HG03558 (cell line): ENCODE data around the gene FCGR3B.
"Not testable (repeated sequence)": the region's sequence is repeated elsewhere in the genome, so short reads cannot be mapped to it uniquely, and the experiment has no call there.

Source experiments
- ATAC-seq: cut with Tn5 transposase; IDR thresholded peaks from one replicate; pipeline ENCODE4 v1.9.1; 2021; ENCODE audit warnings: moderate number of reproducible peaks; ENCODE audit not compliant: unreplicated experiment; ENCODE audit errors: extremely low read depth

The FCGR3B gene

DNA sequence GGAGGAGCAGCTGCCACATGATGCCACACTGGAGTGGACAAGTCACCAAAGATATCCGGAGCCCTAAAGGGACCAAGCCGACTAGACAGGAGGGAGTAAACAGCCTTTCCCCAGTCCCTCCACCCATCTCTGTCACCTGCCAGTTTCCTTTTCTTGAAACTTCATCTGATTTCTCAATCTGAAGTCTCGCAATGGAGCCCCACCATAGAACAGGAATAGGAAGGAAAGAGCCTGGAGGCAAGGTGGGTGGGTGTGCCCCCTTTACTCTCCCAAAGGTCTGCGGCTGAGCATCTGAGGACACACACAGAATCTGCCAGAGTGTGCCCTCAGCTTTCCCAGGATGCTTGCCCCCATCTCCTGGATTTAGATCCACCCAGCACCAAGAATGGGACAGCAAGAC is at the start of gene FCGR3B:
TSS of gene FCGR3B (minus strand) at position 101 of the 400 bp plus-strand sequence. CDS start at position 19, 82 bp downstream.
- ATAC-seq, result no peak

DNA sequence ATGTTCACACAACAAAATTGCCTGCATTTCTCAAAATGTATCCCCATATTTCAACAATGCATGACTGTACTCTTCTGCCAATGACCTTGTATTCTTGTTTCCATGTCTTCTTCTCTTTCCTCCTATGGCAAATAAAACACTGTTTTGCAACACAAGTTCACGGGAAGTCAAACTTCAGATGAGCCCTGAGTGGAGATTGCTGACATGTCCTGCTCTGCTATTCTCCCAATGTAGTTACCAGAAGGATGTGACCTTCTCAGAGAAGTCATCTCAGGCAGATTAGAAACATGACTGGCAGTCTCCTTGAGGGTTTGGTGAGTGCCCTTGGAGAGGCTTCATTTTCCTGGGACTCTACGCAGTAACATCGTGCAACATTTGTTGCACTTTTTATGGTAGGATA is 47.5 kb upstream of the FCGR3B start:
- ATAC-seq, result no peak

DNA sequence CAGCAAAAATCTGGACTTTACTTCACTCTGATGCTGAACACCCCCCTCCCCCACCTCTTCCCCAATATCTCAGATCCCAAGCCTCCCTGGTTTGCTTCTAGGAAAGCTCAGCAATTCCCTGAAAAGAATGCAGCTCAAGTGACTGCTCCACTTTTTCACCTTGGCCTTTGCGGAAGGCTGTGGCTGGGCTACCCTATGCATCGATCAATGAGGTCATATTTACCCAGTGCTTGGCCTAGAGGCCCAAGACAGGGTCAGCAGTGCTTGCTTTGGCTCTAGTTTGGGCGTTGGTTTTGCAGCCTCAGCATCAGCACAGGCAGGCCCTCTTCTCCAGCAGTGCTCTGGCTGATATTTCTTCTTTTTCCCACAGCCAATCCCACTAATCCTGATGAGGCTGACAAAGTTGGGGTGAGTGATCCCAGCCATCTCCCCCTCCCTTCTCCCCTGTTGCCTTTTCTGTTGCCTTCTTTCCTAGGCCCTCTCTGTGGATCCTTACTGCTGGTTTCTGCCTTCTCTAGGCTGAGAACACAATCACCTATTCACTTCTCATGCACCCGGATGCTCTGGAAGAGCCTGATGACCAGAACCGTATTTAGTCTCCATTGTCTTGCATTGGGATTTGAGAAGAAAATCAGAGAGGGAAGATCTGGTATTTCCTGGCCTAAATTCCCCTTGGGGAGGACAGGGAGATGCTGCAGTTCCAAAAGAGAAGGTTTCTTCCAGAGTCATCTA is 46.1 kb upstream of the FCGR3B start:
- no peak for ATAC-seq

DNA sequence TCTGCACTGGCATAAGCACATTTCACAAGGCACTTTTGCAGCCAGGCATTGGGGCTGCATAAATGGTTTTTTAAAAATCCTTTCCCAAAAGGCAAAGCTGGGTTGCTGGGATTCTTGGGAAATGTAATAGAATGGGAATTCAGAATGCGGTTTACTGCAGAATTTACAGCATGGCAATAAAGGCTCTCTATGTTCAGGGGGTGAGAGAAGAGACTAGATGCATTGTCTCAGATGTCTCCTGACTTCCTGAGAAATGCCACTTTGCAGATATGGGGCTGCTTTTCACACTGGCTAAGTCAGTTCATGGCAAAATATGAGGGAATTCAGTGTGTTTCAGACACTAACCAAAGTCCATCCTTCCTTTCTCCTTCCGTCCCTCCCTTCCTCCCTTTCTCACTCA is 45.5 kb upstream of the FCGR3B start:
- no peak for ATAC-seq

DNA sequence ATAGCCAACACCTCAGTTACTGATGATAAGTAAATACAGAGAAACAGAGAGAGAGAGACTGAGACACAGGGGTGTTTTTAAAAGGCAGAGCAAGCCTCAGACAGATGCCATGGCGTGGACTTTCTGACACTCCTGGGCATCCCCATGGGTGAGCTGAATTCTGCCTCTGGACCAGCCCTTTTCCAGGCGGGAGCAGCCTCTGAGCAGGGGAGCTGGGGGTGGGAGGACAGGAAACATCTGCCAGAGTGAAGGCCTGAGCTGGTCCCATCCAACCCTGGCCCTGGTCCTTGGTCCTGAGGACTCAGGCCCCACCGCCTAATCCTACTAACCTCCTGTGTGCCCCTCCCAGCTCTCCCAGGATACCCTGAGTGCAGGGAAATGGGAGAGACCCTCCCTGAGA is 43.9 kb upstream of the FCGR3B start:
- ATAC-seq, result not testable (repeated sequence)

DNA sequence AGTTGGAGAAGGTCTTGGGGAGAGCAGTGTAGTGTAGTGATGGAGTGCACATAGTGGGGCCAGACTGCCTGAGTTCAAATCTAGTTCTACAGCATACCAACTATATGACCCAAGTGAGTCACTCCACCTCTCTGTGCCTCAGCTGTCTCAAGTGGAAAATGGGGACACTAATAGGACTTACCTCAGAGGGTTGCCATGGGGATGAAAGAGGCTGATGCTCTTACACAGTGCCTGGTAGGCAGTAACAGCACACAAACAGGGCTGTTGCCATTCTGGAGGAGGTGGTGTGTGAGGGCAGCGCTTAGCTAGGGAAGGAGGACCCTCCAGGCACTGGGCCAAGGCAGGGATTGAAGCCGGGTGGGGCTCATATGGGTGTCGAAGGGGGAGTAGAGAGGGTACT is 43.5 kb upstream of the FCGR3B start:
- not testable (repeated sequence) for ATAC-seq

DNA sequence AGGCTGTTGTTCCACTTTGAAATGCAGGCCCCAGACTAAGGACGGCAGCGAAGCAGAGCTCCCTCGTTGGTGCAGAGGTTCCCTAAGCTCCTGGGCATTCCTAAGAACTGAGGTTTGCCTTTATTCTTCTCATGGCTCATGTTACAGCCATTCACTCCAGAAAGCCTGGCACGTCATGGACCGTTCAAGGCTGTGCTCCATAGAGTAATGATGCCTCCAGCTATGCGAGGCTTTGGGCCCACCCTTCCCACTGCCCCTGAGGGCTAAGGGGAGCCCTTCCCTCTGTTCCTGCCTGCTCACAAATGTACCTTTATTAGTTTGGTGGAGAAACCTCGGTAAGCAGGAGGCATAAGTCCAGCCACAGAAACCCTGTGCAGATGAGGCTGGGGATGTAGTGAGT is 42.5 kb upstream of the FCGR3B start:
- ATAC-seq, result not testable (repeated sequence)

DNA sequence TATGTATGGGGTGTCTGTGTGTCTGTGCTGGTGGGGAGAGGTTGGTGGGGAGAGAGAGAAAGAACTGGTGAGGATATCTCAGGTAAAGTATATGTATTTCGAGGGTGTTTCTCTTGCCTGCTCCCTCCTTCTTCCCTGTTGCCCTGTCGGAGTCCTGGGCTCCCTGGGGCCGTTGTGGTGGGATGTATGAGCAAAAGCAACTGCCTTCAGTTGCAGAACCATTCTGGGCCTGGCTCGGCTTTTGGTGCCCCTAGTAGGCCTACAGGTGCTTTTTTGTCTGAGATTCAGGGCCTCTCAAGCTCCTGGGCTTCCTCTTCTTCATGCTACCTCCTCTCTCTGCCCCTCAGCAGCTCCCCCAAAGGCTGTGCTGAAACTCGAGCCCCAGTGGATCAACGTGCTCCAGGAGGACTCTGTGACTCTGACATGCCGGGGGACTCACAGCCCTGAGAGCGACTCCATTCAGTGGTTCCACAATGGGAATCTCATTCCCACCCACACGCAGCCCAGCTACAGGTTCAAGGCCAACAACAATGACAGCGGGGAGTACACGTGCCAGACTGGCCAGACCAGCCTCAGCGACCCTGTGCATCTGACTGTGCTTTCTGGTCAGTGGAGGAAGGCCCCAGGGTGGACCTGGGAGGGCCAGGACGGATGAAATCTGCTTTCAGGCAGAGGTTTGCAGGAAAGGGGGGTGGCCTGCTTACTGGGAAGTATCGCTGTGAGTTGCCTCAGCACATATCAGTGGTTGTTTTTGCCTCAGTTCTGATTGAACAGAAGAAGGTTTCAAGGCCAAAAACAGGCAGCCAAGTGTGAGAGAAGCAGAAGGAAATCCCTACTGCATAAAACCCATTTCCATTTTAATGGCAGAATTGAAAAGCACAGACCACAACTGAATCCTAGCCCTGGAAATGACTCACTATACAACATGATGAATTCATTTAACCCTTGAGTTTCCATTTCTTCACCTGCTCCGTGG is 40.4 kb upstream of the FCGR3B start:
- ATAC-seq, result not testable (repeated sequence)

DNA sequence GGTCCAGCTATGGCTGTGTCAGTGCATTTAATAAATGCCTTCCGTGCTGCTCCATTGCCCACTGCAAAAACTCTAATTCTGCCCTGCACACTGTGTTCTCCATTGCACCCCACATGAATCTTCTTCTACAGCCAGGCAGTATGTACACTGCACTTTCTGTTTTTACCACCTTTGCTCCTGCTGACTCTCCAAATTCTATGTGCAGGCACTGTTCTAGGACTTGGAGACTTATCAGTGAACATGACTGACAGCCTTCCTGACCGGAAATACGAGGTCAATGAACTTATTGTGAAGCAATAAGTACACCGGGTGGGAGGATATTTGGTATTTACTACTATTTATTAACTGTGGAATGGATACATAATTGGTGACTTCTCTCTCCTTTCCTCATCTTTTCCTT is 33.7 kb upstream of the FCGR3B start:
- ATAC-seq, result not testable (repeated sequence)

DNA sequence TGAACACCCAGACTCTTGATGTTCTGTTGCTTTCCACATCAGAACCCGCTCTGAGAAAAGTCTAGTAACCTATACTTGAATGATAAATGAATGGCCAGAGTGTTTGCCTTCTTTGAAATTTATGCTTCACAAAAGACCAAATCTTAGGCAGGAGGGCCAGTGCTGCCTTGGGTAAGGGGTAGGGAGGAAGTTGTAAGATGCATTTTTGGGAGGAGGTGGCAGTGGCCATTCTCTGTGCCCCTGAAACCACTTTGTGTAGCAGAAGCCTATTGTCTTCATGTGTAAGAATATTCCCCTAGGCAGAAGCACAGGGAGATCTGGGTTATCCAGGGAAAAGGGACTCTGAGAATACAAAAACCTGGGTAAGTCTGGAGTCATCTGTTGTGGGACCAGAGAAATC is 32.6 kb upstream of the FCGR3B start:
- not testable (repeated sequence) for ATAC-seq

DNA sequence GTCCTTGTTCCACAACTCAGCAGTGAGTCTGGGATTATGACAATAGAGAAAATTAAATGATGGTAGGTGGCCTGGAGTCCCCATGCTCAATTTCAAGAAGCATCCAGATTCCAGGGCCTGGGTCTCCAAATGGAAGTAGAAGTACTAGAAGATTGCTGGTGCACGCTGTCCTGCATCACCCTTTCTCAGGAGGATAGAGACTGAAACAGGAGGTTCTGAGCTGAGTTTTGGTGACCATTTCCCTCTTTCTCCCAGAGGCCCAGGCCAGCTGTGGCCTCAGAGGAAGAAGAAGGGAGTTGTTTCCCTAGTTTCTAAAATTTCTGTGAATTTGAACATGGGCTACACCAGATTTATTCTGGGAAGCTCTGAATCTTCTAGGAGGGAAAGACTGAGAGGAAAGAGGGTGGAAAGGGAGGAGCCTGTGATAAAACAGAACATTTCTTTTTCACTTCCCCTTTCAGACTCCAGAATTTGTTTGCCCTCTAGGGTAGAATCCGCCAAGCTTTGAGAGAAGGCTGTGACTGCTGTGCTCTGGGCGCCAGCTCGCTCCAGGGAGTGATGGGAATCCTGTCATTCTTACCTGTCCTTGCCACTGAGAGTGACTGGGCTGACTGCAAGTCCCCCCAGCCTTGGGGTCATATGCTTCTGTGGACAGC is 31.8 kb upstream of the FCGR3B start, which contains the start of gene FCGR2B:
TSS of gene FCGR2B (plus strand) at position 460 of the 656 bp plus-strand sequence. CDS start at position 559, 99 bp downstream.
- peak; percentile 54 for ATAC-seq

DNA sequence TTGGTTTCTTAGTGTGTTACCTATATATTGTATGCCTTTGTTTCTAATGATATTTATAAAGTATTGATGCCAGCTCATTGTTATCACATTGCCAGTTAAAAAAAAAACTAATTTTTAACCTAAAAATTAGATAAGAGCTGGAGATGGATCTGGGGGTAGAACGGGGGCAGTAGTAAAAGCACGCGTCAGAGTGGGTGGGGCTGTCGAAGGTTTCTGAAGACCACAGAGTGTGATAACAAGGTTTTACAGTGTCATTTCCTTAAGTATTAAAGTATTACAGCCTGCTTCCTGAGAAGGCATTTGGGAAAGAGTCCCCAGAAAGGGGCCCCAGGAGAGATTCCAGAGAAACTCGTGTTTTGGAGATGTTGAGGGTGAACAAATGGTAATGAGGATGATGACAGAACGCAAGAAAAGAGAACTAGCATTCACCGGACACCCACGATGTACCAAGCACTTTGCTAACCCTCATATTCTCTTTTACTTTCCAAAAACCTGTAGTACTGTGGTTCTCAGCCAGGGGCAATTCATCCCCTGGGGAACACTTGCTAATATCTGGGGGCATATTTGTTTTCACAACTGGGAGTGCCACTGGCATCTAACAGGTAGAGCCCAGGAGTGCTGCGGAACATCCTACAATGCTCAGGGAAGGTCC is 30.8 kb upstream of the FCGR3B start:
- not testable (repeated sequence) for ATAC-seq

DNA sequence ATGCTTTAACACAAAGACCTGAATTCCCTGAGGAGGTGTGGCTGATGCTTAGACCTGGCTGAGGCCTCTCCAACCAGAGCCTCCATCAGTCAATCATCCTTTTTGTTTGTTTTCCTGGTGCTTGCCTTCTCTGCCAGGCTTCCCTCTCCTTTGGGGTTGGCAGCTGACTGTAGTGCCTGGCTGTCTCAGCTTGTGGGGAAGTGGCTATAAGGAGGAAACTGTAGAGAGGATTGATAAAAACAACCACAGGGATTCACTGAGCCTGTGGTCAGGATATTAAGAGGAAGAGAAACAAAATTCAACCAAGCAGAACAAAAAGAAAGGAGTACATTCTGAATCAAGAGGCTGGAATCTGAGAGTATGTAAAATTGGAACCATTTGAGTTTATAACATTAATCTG is 27.5 kb upstream of the FCGR3B start:
- ATAC-seq, result not testable (repeated sequence)

DNA sequence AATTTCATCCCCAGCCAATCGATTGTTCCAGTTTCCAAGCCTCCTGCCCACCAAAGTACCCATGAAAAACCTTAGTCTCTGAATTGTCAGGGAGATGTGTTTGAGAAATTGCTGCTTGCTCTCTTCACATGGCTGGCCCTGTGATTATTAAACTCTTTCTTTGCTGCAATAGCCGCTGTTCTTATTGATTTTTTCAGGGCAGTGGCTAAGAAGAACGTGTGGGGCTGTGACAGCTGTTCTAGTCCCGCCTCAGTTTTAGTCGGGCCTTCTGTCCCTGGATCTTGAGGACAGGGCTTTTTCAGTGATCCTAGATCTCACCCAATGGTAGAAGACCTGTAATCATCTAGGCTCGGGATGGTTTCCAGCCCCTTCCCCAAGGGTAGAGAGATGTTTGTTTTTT is 23.0 kb upstream of the FCGR3B start:
- ATAC-seq, result not testable (repeated sequence)

DNA sequence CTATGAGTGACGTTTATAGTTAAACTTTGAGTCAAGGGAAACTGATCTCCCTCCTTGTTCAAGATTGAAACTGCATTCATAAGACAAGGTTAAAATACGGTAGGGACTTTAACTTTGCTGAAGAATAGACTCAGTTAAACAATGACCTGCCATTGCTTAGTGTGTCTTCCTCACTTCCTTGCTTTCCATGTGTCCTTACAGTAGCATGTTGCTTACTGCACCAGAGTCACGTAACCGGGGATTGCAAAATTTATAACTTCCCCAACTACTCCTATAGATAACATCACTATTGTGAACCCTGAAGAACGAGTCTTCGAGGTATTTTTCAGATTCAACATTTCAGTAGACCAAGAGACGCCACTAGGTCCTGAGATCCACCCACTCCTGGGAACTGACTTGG is 22.6 kb upstream of the FCGR3B start:
- ATAC-seq, result not testable (repeated sequence)

DNA sequence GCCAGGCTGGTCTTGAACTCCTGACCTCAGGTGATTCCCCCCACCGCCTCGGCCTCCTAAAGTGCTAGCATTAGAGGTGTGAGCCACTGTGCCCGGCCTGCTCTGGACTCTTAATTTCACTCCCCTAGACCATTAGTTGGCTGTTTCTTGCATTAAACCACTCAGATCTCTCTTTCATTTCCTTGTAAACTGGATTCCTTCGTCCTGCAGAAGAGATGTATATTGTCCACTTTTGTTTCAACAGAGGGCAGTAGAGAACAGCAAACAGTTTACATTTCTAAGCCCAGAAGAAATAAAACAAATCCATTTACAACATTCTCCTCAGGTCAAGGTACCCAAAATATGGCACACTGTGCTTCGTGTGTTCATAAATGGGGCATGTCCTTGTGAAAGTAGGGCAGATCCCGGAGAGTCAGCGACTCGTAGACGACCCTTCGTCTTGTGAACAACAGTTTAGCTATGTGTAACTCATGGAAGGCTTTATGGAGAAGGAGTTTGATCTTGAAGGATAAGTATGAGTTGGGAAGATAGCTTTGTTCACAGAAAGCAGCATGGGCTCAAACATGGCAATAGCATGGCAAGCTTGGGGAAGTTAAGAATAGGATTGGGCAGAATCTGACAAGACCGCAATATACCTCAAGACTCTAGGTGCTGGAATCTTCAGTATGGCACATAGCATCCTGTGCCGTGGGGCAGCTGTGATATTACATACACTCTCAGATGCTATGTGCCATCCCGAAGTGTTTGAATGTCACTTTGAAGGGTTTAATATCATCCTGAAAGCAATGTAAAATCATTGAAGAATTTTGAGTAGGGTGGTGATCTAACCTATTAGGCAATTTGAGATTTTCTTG is 16.8 kb upstream of the FCGR3B start:
- not testable (repeated sequence) for ATAC-seq

DNA sequence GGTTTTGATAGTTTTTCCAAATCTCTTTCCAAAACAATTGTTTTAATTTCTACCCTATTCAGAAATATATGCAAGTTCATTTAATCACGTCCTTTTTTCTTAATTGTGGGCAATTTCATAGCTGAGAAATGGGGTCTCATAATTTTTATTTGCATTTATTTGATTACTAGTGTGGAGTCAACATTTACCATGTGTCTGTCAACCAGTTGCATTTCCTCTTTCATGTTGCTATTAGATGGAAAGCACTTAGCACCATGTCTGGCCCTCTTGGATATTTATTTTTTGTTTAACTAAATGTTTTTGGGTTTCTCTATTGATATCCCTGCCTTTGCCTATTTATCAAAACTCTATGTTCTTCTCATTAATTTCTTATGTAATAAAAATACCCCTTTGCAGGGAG is 13.9 kb upstream of the FCGR3B start:
- ATAC-seq, result not testable (repeated sequence)

DNA sequence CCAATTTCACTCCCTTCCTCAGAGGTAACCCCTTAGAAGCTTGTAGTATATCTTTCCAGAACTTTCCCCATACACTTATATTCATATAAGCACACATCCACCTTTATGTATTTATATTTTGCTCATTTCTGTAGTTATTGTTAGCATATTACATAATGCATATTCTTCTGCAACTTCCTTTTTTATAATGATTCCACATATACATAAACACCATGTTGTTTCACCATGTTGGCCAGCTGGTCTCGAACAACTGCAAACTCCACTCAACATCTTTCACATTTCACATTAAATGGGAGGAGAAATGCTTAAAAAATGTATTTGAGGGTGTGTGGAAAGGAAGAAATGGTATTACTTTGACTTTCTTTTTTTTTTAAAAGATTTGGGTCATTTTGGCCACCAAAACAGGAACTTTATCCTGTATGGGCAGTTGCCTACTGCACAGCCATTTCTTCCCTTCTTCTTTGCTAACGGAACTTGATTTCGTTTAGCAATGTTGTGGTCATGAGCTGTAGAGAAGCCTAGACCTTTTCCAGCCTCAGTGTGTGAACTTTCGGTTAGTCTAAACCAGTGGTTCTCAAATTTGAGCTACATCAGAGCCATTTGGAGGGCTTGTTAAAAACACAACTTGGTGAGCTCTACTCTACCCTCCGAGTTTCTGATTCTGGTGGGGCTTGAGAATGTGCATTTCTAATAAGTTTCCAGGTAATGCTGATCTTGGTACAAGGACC is 12.7 kb upstream of the FCGR3B start:
- ATAC-seq, result not testable (repeated sequence)
